Measurements from ENCODE around the gene TSR3.

Gene TSR3

GRCh38 chr16:1377406-1378010 is 25.8 kb upstream of the TSR3 start:
- DNase-seq (ENCODE audit: low read depth) = no peak
- H3K4me3 ChIP-seq (ENCODE audit: low read length) = no peak overlapping the region
- no peak for TF ChIP-seq CTCF (IDR thresholded peaks at IDR 0.05; ENCODE audit: insufficient read depth, low read depth, low read length, missing control alignments)

GRCh38 chr16:1375741-1376410 is 24.2 kb upstream of the TSR3 start:
- no peak for TF ChIP-seq CTCF (IDR thresholded peaks at IDR 0.05; ENCODE audit: insufficient read depth, low read depth, low read length, missing control alignments)
- no peak overlapping the region for H3K4me3 ChIP-seq (ENCODE audit: low read length)
- no peak for DNase-seq (ENCODE audit: low read depth)

- no peak for DNase-seq (ENCODE audit: low read depth)
- no peak for TF ChIP-seq CTCF (IDR thresholded peaks at IDR 0.05; ENCODE audit: insufficient read depth, low read depth, low read length, missing control alignments)
- H3K4me3 ChIP-seq (ENCODE audit: low read length) = no peak overlapping the region
Observed at GRCh38 chr16:1375298-1375640, 23.6 kb upstream of the TSR3 start.

GRCh38 chr16:1374418-1375297 is 23.0 kb upstream of the TSR3 start:
- DNase-seq (ENCODE audit: low read depth) = no peak
- no peak overlapping the region for H3K4me3 ChIP-seq (ENCODE audit: low read length)
- no peak for TF ChIP-seq CTCF (IDR thresholded peaks at IDR 0.05; ENCODE audit: insufficient read depth, low read depth, low read length, missing control alignments)

GRCh38 chr16:1372292-1372950 is 20.7 kb upstream of the TSR3 start:
- no peak overlapping the region for H3K4me3 ChIP-seq (ENCODE audit: low read length)
- DNase-seq (ENCODE audit: low read depth) = no peak
- TF ChIP-seq CTCF (IDR thresholded peaks at IDR 0.05; ENCODE audit: insufficient read depth, low read depth, low read length, missing control alignments) = no peak

- no peak overlapping the region for H3K4me3 ChIP-seq (ENCODE audit: low read length)
- DNase-seq (ENCODE audit: low read depth) = no peak
- TF ChIP-seq CTCF (IDR thresholded peaks at IDR 0.05; ENCODE audit: insufficient read depth, low read depth, low read length, missing control alignments) = no peak
Observed at GRCh38 chr16:1371054-1371978, 19.6 kb upstream of the TSR3 start.
